ENCODE data around the gene PXN. TPM values are rescaled to one million over a fixed set of nuclear protein-coding genes. Genes with fewer than 3 reads are reported as not detected.
"Not testable (repeated sequence)": the region's sequence is repeated elsewhere in the genome, so short reads cannot be mapped to it uniquely, and the experiment has no call there.

Gene PXN
- polyA plus RNA-seq, 4 donors = 79.3 to 132 (median 115) TPM

DNA sequence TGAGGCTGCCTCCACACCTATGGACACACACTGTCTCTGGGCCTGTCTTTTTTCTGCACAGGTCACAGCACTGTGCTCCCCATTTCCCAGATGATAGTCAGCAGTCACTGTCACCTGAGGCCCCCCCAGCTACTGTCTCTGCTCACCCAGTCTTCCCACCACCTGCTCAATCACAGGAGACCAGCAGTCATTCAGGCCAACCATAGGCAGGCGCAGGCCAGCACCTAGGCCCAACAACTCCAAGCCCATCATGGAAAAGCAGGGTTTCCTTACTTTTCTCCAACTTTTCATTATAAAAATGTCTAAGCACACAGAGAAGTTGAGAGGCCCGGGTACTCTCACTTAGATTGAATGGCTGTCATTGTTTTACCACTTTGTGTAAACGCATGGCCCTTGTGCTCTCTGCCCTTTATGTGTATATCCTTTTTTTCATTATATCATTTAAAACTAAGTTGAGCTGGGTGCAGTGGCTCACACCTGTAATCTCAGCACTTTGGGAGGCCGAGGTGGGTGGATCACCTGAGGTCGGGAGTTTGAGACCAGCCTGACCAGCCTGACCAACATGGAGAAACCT is 7.1 kb downstream of the PXN start:
- Histone ChIP-seq H3K4me1 (ENCODE audit: control insufficient read depth in 3 of 3, insufficient read depth in 2 of 3, low read depth in 1 of 3, low read length in 2 of 3) (peaks cover 5 to 49% (median 17%) of the 10 kb centered on the region in 3 donors), H3K4me3 (ENCODE audit: low read depth in 1 of 3, low read length in 3 of 3) (no peak overlapping the region), H3K36me3 (ENCODE audit: control insufficient read depth in 3 of 3, insufficient read depth in 2 of 3, low read depth in 1 of 3, low read length in 3 of 3) (peaks cover 0 to 59% (median 3%) of the 10 kb centered on the region in 3 donors), H3K9me3 (ENCODE audit: control insufficient read depth in 2 of 2, insufficient read depth in 1 of 2, low read depth in 1 of 2, low read length in 1 of 2) (no peaks in the 10 kb centered on the region), H3K27ac (ENCODE audit: low read depth in 1 of 3, low read length in 2 of 3) (peak overlapping the region in 2 of 3 donors; percentile 3 to 8), H3K27me3 (ENCODE audit: control insufficient read depth in 3 of 3, insufficient read depth in 3 of 3, low read length in 3 of 3) (no peaks in the 10 kb centered on the region)
- WGBS, 3 donors = 69 to 76% (median 69%) methylated on average over 5 of the region's 5 CpGs
- DNase-seq (no peak), FAIRE-seq (no peak)

DNA sequence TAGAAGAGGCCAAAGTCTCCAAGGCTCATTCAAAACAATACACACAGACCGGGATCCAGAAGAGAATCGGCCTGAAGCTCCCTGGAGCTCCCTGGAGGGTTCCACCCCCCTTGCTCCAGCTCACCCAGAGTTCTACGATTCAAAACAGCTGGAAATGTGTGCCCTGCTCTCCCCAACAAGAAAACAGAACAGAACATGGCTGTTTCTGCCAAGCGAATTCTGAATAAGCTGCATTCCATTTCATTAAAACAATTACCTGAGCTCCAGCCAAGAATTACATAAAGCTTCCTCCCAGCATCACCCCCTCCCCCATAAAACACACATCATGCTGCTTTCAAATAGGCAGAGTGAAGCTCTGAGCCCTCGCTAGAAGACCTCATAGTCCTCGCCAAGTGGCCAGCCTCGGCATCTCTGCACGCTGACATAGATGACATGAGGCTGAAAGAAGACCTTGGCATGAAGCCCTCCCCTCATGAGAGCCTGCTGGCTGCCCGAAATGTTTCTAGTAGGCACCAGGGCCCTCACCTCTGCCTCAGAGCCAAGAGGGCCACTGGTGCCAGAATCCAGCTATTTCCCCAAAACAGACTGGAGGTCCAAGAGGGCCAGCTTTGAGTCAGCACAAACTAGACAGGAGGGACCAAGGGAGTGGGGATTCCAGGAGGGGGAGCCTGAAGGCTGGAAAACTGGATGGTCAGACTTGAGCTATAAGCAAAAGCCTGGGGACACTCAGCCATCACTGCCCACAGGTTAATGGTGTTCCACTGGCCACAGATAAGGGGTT is 8.3 kb downstream of the PXN start:
- peaks cover 5 to 37% (median 12%) of the 10 kb centered on the region in 3 donors for H3K4me1 ChIP-seq (ENCODE audit: control insufficient read depth in 3 of 3, insufficient read depth in 2 of 3, low read depth in 1 of 3, low read length in 2 of 3)

GRCh38 chr12:120254809-120255208 is 10.7 kb downstream of the PXN start:
- 76 to 90% (median 88%) methylated on average over 7 of the region's 7 CpGs for WGBS, 3 donors
- H3K27ac ChIP-seq (ENCODE audit: low read depth in 1 of 3, low read length in 2 of 3) = no peak overlapping the region
- no peak for DNase-seq
- no peak for FAIRE-seq
- H3K9me3 ChIP-seq (ENCODE audit: control insufficient read depth in 2 of 2, insufficient read depth in 1 of 2, low read depth in 1 of 2, low read length in 1 of 2) = no peaks in the 10 kb centered on the region
- no peak overlapping the region for H3K4me3 ChIP-seq (ENCODE audit: low read depth in 1 of 3, low read length in 3 of 3)
- H3K4me1 ChIP-seq (ENCODE audit: control insufficient read depth in 3 of 3, insufficient read depth in 2 of 3, low read depth in 1 of 3, low read length in 2 of 3) = peaks cover 0 to 35% (median 11%) of the 10 kb centered on the region in 3 donors
- peaks cover 0 to 48% (median 3%) of the 10 kb centered on the region in 3 donors for H3K36me3 ChIP-seq (ENCODE audit: control insufficient read depth in 3 of 3, insufficient read depth in 2 of 3, low read depth in 1 of 3, low read length in 3 of 3)
- no peaks in the 10 kb centered on the region for H3K27me3 ChIP-seq (ENCODE audit: control insufficient read depth in 3 of 3, insufficient read depth in 3 of 3, low read length in 3 of 3)

More for the DNA sequence above, 8.3 kb downstream of the PXN start:
- no peak for FAIRE-seq
- no peak for DNase-seq
- Histone ChIP-seq H3K9me3 (ENCODE audit: control insufficient read depth in 2 of 2, insufficient read depth in 1 of 2, low read depth in 1 of 2, low read length in 1 of 2) (no peaks in the 10 kb centered on the region), H3K4me3 (ENCODE audit: low read depth in 1 of 3, low read length in 3 of 3) (no peak overlapping the region), H3K27me3 (ENCODE audit: control insufficient read depth in 3 of 3, insufficient read depth in 3 of 3, low read length in 3 of 3) (no peaks in the 10 kb centered on the region), H3K27ac (ENCODE audit: low read depth in 1 of 3, low read length in 2 of 3) (peak overlapping the region in 2 of 3 donors; percentile 46 to 70), H3K36me3 (ENCODE audit: control insufficient read depth in 3 of 3, insufficient read depth in 2 of 3, low read depth in 1 of 3, low read length in 3 of 3) (peaks cover 0 to 54% (median 3%) of the 10 kb centered on the region in 3 donors)
- 41 to 66% (median 61%) methylated on average over 9 of the region's 9 CpGs for WGBS, 3 donors

GRCh38 chr12:120253313-120253712 is 12.2 kb downstream of the PXN start:
- WGBS, 3 donors = 65 to 86% (median 69%) methylated on average over 6 of the region's 6 CpGs
- not testable (repeated sequence) for H3K27me3 ChIP-seq (ENCODE audit: control insufficient read depth in 3 of 3, insufficient read depth in 3 of 3, low read length in 3 of 3); FAIRE-seq; H3K4me3 ChIP-seq (ENCODE audit: low read depth in 1 of 3, low read length in 3 of 3); DNase-seq; H3K9me3 ChIP-seq (ENCODE audit: control insufficient read depth in 2 of 2, insufficient read depth in 1 of 2, low read depth in 1 of 2, low read length in 1 of 2)
- peaks cover 0 to 31% (median 11%) of the 10 kb centered on the region in 3 donors for H3K4me1 ChIP-seq (ENCODE audit: control insufficient read depth in 3 of 3, insufficient read depth in 2 of 3, low read depth in 1 of 3, low read length in 2 of 3)
- peaks cover 0 to 51% (median 3%) of the 10 kb centered on the region in 3 donors for H3K36me3 ChIP-seq (ENCODE audit: control insufficient read depth in 3 of 3, insufficient read depth in 2 of 3, low read depth in 1 of 3, low read length in 3 of 3)
- peak overlapping the region in 1 of 3 donors; percentile 21 for H3K27ac ChIP-seq (ENCODE audit: low read depth in 1 of 3, low read length in 2 of 3)

- DNase-seq = peak in 1 of 2 donors; percentile 58
- H3K27me3 ChIP-seq (ENCODE audit: control insufficient read depth in 3 of 3, insufficient read depth in 3 of 3, low read length in 3 of 3) = no peaks in the 10 kb centered on the region
- H3K36me3 ChIP-seq (ENCODE audit: control insufficient read depth in 3 of 3, insufficient read depth in 2 of 3, low read depth in 1 of 3, low read length in 3 of 3) = peaks cover 0 to 49% (median 3%) of the 10 kb centered on the region in 3 donors
- peaks cover 0 to 30% (median 10%) of the 10 kb centered on the region in 3 donors for H3K4me1 ChIP-seq (ENCODE audit: control insufficient read depth in 3 of 3, insufficient read depth in 2 of 3, low read depth in 1 of 3, low read length in 2 of 3)
- H3K9me3 ChIP-seq (ENCODE audit: control insufficient read depth in 2 of 2, insufficient read depth in 1 of 2, low read depth in 1 of 2, low read length in 1 of 2) = no peaks in the 10 kb centered on the region
- FAIRE-seq = no peak
- peak overlapping the region in 1 of 3 donors; percentile 41 for H3K27ac ChIP-seq (ENCODE audit: low read depth in 1 of 3, low read length in 2 of 3)
- WGBS, 3 donors = 77 to 82% (median 81%) methylated on average over 12 of the region's 12 CpGs
- H3K4me3 ChIP-seq (ENCODE audit: low read depth in 1 of 3, low read length in 3 of 3) = no peak overlapping the region
Measured at GRCh38 chr12:120252071-120252906, 13.2 kb downstream of the PXN start.

DNA sequence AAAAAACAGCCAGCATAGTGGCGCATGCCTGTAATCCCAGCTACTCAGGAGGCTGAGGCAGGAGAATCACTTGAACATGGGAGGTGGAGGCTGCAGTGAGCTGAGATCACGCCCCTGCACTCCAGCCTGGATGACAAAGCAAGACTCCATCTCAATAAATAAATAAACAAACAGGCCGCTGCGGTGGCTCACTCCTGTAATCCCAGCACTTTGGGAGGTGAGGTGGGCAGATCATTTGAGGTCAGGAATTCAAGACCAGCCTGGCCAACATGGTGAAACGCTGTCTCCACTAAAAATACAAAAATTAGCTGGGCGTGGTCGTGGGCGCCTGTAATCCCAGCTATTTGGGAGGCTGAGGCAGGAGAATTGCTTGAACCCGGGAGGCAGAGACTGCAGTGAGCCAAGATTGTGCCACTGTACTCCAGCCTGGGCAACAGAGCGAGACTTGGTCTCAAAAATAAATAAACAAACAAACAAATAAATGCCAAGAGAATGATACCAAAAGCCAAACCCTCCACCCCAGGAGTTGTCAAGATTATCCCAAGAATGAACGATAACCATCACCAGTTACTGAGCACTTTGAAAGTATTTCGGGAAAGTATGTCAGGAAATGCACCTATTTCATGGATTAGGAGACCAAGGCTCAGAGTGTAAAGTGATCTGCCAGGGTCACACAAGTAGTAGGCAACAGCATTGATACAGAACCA is 14.0 kb downstream of the PXN start:
- Histone ChIP-seq H3K36me3 (ENCODE audit: control insufficient read depth in 3 of 3, insufficient read depth in 2 of 3, low read depth in 1 of 3, low read length in 3 of 3) (peaks cover 0 to 46% (median 3%) of the 10 kb centered on the region in 3 donors), H3K4me1 (ENCODE audit: control insufficient read depth in 3 of 3, insufficient read depth in 2 of 3, low read depth in 1 of 3, low read length in 2 of 3) (peaks cover 0 to 25% (median 7%) of the 10 kb centered on the region in 3 donors), H3K27ac (ENCODE audit: low read depth in 1 of 3, low read length in 2 of 3) (peak overlapping the region in 1 of 3 donors; percentile 41)
- WGBS, 3 donors = 88 to 89% (median 88%) methylated on average over 12 of the region's 12 CpGs
- not testable (repeated sequence) for FAIRE-seq; H3K27me3 ChIP-seq (ENCODE audit: control insufficient read depth in 3 of 3, insufficient read depth in 3 of 3, low read length in 3 of 3); H3K4me3 ChIP-seq (ENCODE audit: low read depth in 1 of 3, low read length in 3 of 3); DNase-seq; H3K9me3 ChIP-seq (ENCODE audit: control insufficient read depth in 2 of 2, insufficient read depth in 1 of 2, low read depth in 1 of 2, low read length in 1 of 2)

DNA sequence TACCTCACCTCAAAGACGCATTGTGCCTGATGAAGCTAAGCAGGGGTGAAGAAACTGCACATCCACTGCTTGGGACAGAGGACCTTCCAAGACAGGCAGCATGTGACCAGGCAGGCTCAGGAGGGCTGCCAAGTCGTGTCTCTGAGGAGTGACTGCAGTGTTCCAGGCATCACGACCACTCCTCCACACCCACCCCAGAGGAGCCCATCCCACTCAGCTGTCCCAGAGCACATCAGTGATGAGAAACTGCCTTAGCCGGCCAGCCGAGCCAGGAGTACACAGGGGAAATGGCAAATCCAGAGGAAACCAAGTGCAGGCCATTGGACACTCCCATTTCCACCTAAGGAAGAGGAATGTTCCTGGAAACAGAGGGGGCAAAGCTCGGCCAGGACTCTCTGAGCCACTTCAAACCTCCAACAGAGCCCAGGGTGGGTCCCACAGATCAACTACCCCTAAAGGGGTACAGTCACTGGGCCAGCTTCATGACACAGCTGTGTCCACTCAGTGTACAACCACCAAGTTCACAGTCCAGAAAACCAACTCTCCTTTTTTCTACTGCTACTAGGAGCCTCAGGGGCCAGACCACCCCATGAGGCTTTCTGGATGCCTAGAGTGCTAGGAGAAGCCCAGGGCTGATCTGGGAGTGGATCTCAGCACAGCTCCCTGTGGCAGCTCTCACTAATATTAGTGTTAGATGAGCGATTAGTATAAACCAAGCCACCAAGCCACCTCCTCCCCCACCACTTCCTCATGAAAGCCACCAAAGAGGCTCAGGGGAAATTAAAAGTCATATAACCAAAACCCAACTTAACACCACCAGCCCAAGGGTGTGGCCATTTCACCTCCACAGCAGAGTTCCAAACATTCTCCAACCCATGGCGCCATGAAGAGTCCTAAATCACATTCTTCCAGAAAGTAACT is 15.4 kb downstream of the PXN start:
- H3K36me3 ChIP-seq (ENCODE audit: control insufficient read depth in 3 of 3, insufficient read depth in 2 of 3, low read depth in 1 of 3, low read length in 3 of 3) = peaks cover 0 to 39% (median 2%) of the 10 kb centered on the region in 3 donors
- no peak overlapping the region for H3K4me3 ChIP-seq (ENCODE audit: low read depth in 1 of 3, low read length in 3 of 3)
- no peak for FAIRE-seq
- peak overlapping the region in 2 of 3 donors; percentile 57 to 76 for H3K27ac ChIP-seq (ENCODE audit: low read depth in 1 of 3, low read length in 2 of 3)
- H3K4me1 ChIP-seq (ENCODE audit: control insufficient read depth in 3 of 3, insufficient read depth in 2 of 3, low read depth in 1 of 3, low read length in 2 of 3) = peaks cover 0 to 25% (median 7%) of the 10 kb centered on the region in 3 donors
- H3K9me3 ChIP-seq (ENCODE audit: control insufficient read depth in 2 of 2, insufficient read depth in 1 of 2, low read depth in 1 of 2, low read length in 1 of 2) = no peaks in the 10 kb centered on the region
- 44 to 75% (median 68%) methylated on average over 8 of the region's 8 CpGs for WGBS, 3 donors
- DNase-seq = no peak
- H3K27me3 ChIP-seq (ENCODE audit: control insufficient read depth in 3 of 3, insufficient read depth in 3 of 3, low read length in 3 of 3) = no peaks in the 10 kb centered on the region

Measured in small intestine (tissue), 7 donors.